ENCODE data around the gene MYH13. TPM values are rescaled to one million over a fixed set of nuclear protein-coding genes. Genes with fewer than 3 reads are reported as not detected.

Gene MYH13
- total RNA-seq, 1 experiment from 2014 or later: not detected

DNA sequence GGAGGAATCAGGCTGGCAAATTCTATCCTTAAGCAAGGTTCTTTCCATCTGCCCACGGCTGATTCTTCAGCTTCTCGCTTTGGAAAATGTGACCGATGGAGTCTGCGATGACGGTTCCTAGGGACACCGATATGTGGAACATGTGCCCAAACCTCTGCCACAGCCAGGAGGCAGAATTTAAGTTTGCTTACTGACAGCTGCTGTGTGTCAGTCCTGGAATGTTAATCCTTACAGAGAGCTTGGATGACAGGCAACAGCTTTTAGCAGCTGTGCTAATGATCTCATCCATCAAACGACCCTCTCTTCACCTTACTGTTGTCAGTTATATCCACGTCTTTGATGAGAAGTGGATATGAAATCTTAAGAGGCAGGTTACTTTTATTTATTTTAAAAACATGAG lies 11.4 kb upstream of the MYH13 start:
- no peak overlapping the region for H4K8ac ChIP-seq (replicated peaks; ENCODE audit: insufficient read length, low read depth, low read length)
- H3T11ph ChIP-seq (ENCODE audit: low read length): no peak overlapping the region
- H3K23ac ChIP-seq (ENCODE audit: insufficient read length, low read depth, low read length): no peak overlapping the region
- H3K14ac ChIP-seq (ENCODE audit: insufficient read depth, low read length): no peak overlapping the region
- no peak overlapping the region for H3K56ac ChIP-seq (ENCODE audit: insufficient read length, low read depth, low read length)
- no peak for DNase-seq
- no peaks in the 10 kb centered on the region for H3K79me2 ChIP-seq (ENCODE audit: insufficient read depth, low read length)
- no peak overlapping the region for H4K91ac ChIP-seq (ENCODE audit: insufficient read length, low read depth, low read length)
- no peak overlapping the region for H2BK12ac ChIP-seq (ENCODE audit: insufficient read length, low read depth, low read length)
- H3K4me2 ChIP-seq (ENCODE audit: insufficient read depth, insufficient read length, low read length): no peak overlapping the region
- H2AFZ ChIP-seq (ENCODE audit: low read length): no peak overlapping the region
- peak; percentile 10; the same call in 1 of the 3 replicates for TF ChIP-seq CTCF (conservative IDR thresholded peaks at IDR 0.05)
- no peak overlapping the region for H3K9ac ChIP-seq (ENCODE audit: extremely low read depth, insufficient read length, low read length)
- H2BK15ac ChIP-seq (ENCODE audit: low read depth, low read length): no peak overlapping the region
- H3K27me3 ChIP-seq (ENCODE audit: insufficient read depth, low read length): no peaks in the 10 kb centered on the region
- H4K20me1 ChIP-seq (ENCODE audit: control insufficient read depth, insufficient read depth, insufficient read length): no peaks in the 10 kb centered on the region
- no peaks in the 10 kb centered on the region for H3K36me3 Mint-ChIP-seq (ENCODE audit: insufficient read depth in 1 of 3, low read depth in 3 of 3)
- H3K27me3 Mint-ChIP-seq (ENCODE audit: low read depth): no peaks in the 10 kb centered on the region
- no peaks in the 10 kb centered on the region; the same call in 1 of the 2 replicates for H3K4me1 ChIP-seq (ENCODE audit: insufficient read depth, low read length)
- H2BK5ac ChIP-seq (ENCODE audit: insufficient read length, low read length): no peak overlapping the region
- no peak overlapping the region for H2BK20ac ChIP-seq (ENCODE audit: low read depth, low read length, poor library complexity, severe bottlenecking)
- H3K23me2 ChIP-seq (ENCODE audit: insufficient read length, low read depth, low read length, poor library complexity, severe bottlenecking): no peaks in the 10 kb centered on the region
- WGBS (ENCODE audit: extremely low coverage, insufficient read length, low lambda C conversion rate): no CpG with 5 or more reads among the region's 8 CpGs
- no peak overlapping the region for H2AK5ac ChIP-seq (ENCODE audit: insufficient read length, low read length)
- no peak overlapping the region for H3K4me3 Mint-ChIP-seq
- H4K5ac ChIP-seq (ENCODE audit: insufficient read length, low read depth, low read length): no peak overlapping the region
- no peak overlapping the region for H3K4ac ChIP-seq (ENCODE audit: low read depth, low read length)
- H3K79me1 ChIP-seq (ENCODE audit: insufficient read depth, low read depth, low read length, poor library complexity, severe bottlenecking): no peaks in the 10 kb centered on the region
- peaks cover 0 to 4% of the 10 kb centered on the region in 2 experiments; a peak in 2 of 5 replicates for H3K9me3 Mint-ChIP-seq
- H2BK120ac ChIP-seq (ENCODE audit: low read depth, low read length, poor library complexity, severe bottlenecking): no peak overlapping the region
- H3K27ac ChIP-seq (ENCODE audit: insufficient read length, low read depth, low read length): no peak overlapping the region
- no peak overlapping the region; a peak in 1 of 7 replicates for H3K27ac Mint-ChIP-seq
- H3K9me3 ChIP-seq (ENCODE audit: control insufficient read depth, low read depth, low read length): no peaks in the 10 kb centered on the region
- H3K4me1 Mint-ChIP-seq: peaks cover 14 to 21% of the 10 kb centered on the region in 2 experiments
- H3K18ac ChIP-seq (ENCODE audit: insufficient read length, low read depth, low read length): no peak overlapping the region
